Mucosa of rectum (tissue), 2 donors: ENCODE measurements around the gene HTR2B.
A peak's percentile ranks its signal among the peaks of the same experiment; 100 is the strongest.
"Not testable (repeated sequence)": the region's sequence is repeated elsewhere in the genome, so short reads cannot be mapped to it uniquely, and the experiment has no call there.

Source experiments
- H3K27ac ChIP-seq, 2 donors: one replicate each; pipeline ENCODE4 v1.7.0; 2013; ENCODE audit warnings: inconsistent platforms in 2 of 2, low read depth in 2 of 2, low read length in 2 of 2
- H3K27me3 ChIP-seq, 2 donors: one replicate each; pipeline ENCODE4 v1.7.0; 2013; ENCODE audit warnings: low read length in 2 of 2; ENCODE audit not compliant: control insufficient read depth in 2 of 2, insufficient read depth in 2 of 2
- H3K36me3 ChIP-seq, 2 donors: one replicate each; pipeline ENCODE4 v1.7.0; 2013; ENCODE audit warnings: low read length in 2 of 2; ENCODE audit not compliant: control insufficient read depth in 2 of 2, insufficient read depth in 2 of 2
- H3K4me1 ChIP-seq, 2 donors: one replicate each; pipeline ENCODE4 v1.7.0; 2013; ENCODE audit warnings: low read length in 2 of 2, mild to moderate bottlenecking in 1 of 2; ENCODE audit not compliant: control insufficient read depth in 2 of 2, insufficient read depth in 2 of 2
- H3K4me3 ChIP-seq, 2 donors: one replicate each; pipeline ENCODE4 v1.7.0; 2013; ENCODE audit warnings: low read length in 2 of 2
- H3K9ac ChIP-seq, 2 donors: one replicate each; pipeline ENCODE4 v1.7.0; 2013; ENCODE audit warnings: low read length in 2 of 2, low read depth in 1 of 2, mild to moderate bottlenecking in 1 of 2
- H3K9me3 ChIP-seq, 2 donors: one replicate each; pipeline ENCODE4 v1.7.0; 2013; ENCODE audit warnings: low read length in 2 of 2; ENCODE audit not compliant: control insufficient read depth in 2 of 2
- donor health status: healthy.
- donor health status: Normal muscosa, but diverticular disease.

Gene HTR2B

DNA sequence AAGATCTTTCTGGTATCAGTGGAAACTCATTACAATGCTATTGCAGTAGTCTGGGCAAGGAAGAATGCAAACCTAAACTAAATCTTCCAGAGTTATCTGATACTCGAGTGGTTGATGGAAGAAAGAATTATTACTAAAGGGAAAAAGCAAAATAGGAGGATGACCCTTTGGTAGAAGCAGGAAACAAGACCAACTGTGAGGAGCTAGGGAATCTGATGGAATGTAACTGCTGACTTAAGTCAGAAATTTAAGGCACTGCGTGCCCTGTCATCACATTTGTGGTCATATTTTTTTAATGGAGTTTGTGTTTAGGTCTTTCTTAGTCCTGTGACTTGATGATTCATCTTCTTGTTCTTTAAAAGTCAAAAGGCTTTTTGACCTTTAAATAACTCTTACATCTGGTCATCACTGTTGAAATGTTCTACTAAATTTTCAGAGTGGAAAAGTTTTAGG is 37.1 kb upstream of the HTR2B start:
- H3K4me1 ChIP-seq, result peaks cover 0 to 6% of the 10 kb centered on the region in 2 donors
- H3K9ac ChIP-seq, result no peak overlapping the region
- H3K27ac ChIP-seq, result peak overlapping the region; percentile 46 to 61
- H3K27me3 ChIP-seq, result no peaks in the 10 kb centered on the region
- no peaks in the 10 kb centered on the region for H3K9me3 ChIP-seq
- no peak overlapping the region for H3K4me3 ChIP-seq
- peaks cover 28 to 35% of the 10 kb centered on the region in 2 donors for H3K36me3 ChIP-seq

DNA sequence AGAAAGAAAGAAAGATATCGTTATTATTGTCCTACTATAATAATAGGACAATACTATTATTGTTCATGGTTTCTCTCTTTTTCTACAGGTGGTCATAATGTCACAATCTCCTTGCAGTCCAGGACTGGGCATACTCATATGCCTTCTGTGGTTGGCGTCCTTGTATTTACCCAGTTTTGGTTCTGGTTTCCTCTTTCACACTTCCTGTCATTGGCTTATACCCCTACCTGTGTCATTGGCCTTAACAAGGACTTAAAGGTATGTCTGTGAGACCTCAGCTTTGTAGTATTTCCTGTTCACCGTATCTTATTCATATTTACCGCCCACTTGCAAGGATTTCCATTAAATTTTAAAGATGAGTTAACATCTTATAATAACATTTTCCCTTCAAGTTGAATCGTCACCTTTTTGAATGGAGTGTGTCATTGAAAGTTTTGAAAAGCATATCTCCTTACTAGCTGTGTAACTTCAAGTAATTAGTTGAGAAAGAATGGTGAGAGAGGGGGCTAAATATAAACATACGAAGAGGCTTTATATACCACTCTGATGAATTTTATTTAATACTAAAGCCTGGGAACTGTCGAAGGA is 36.5 kb upstream of the HTR2B start:
- H3K9me3 ChIP-seq, result no peaks in the 10 kb centered on the region
- H3K9ac ChIP-seq, result no peak overlapping the region
- H3K27me3 ChIP-seq, result no peaks in the 10 kb centered on the region
- no peak overlapping the region for H3K4me3 ChIP-seq
- peak overlapping the region; percentile 33 to 61 for H3K27ac ChIP-seq
- H3K4me1 ChIP-seq, result peaks cover 0 to 6% of the 10 kb centered on the region in 2 donors
- peaks cover 22 to 30% of the 10 kb centered on the region in 2 donors for H3K36me3 ChIP-seq

- Histone ChIP-seq H3K4me3 (no peak overlapping the region), H3K9me3 (no peaks in the 10 kb centered on the region), H3K9ac (no peak overlapping the region), H3K27me3 (no peaks in the 10 kb centered on the region), H3K4me1 (peaks cover 0 to 6% of the 10 kb centered on the region in 2 donors), H3K36me3 (peaks cover 19 to 23% of the 10 kb centered on the region in 2 donors), H3K27ac (no peak overlapping the region)
Measured at GRCh38 chr2:231160701-231161100, 35.9 kb upstream of the HTR2B start.

GRCh38 chr2:231159306-231159705 is 34.5 kb upstream of the HTR2B start:
- no peaks in the 10 kb centered on the region for H3K9me3 ChIP-seq

DNA sequence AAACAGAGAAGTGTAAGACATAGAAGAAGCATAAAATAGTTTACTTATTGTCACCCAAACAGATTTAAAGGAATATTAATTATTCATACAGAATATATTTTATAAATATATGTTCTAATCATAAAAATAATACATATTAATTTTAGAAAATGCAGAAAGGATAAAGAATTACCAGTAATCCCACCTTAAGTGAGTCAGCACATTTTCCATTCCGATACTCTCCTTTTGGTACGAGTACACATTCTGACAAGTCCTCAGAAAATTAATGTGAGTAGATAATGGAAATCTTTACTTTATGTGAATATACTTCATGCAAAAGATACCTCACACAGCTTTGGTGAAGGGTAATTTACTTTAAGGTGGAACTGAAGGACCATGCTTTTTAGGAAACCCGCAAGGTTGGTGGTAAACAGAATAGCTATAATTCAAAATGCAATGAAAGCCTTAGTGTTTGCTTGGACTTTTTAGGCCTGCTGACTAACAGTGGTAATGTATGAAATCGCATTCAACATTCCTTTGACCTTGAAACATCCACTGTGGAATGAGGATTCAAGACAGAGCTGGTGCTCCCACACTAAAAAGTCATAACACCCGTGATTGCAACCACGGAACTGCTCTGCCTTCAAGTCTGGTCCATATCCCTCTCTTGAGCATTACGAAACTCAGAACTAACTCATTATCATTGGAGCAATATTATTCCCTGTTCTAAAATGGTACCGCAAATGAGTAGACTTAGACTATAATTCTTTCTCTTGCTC is 28.1 kb upstream of the HTR2B start:
- H3K4me1 ChIP-seq, result no peaks in the 10 kb centered on the region
- H3K36me3 ChIP-seq, result peaks cover 20 to 21% of the 10 kb centered on the region in 2 donors
- H3K27ac ChIP-seq, result no peak overlapping the region
- no peaks in the 10 kb centered on the region for H3K9me3 ChIP-seq
- no peaks in the 10 kb centered on the region for H3K27me3 ChIP-seq
- no peak overlapping the region for H3K9ac ChIP-seq
- no peak overlapping the region for H3K4me3 ChIP-seq

More at GRCh38 chr2:231159306-231159705, 34.5 kb upstream of the HTR2B start:
- peaks cover 0 to 6% of the 10 kb centered on the region in 2 donors for H3K4me1 ChIP-seq
- H3K27me3 ChIP-seq, result no peaks in the 10 kb centered on the region
- no peak overlapping the region for H3K9ac ChIP-seq
- peaks cover 11 to 19% of the 10 kb centered on the region in 2 donors for H3K36me3 ChIP-seq
- H3K4me3 ChIP-seq, result no peak overlapping the region
- H3K27ac ChIP-seq, result no peak overlapping the region

- no peaks in the 10 kb centered on the region for H3K9me3 ChIP-seq
- no peaks in the 10 kb centered on the region for H3K27me3 ChIP-seq
- no peak overlapping the region for H3K27ac ChIP-seq
- no peaks in the 10 kb centered on the region for H3K4me1 ChIP-seq
- no peak overlapping the region for H3K4me3 ChIP-seq
- peaks cover 13 to 15% of the 10 kb centered on the region in 2 donors for H3K36me3 ChIP-seq
- H3K9ac ChIP-seq, result no peak overlapping the region
Measured at GRCh38 chr2:231146665-231147064, 21.8 kb upstream of the HTR2B start.

DNA sequence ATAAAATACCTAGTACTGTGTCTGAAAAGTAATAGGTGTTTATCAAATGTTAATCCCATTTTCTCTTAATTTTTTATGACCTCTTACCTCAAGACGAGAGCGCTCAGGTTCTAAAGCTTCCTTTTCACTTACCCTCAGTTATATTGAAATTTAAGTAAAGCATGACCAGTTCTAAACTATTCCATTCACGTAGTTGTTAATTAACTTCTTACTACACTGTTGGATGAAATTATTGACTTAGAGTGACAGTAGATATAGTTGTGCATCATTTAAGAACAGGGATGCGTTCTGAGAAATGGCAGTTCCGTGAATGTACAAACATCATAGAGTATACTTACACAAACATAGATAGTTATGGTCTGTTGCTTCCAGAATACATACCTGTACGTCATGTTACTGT is 20.1 kb upstream of the HTR2B start:
- Histone ChIP-seq H3K27me3 (no peaks in the 10 kb centered on the region), H3K4me1 (no peaks in the 10 kb centered on the region)

DNA sequence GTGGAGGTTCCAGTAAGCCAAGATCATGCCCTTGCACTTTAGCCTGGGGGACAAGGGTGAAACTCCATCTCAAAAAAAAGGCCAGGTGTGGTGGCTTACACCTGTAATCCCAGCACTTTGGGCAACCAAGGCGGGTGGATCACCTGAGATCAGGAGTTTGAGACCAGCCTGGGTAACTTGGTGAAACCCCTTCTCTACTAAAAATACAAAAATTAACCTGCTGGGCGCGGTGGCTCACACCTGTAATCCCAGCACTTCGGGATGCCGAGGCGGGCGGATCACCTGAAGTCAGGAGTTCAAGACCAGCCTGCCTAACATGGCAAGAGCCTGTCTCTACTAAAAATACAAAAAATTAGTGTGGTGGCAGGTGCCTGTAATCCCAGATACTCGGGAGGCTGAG is 16.0 kb upstream of the HTR2B start:
- H3K9me3 ChIP-seq, H3K27me3 ChIP-seq, H3K36me3 ChIP-seq, H3K9ac ChIP-seq, H3K4me3 ChIP-seq, H3K4me1 ChIP-seq, H3K27ac ChIP-seq: not testable (repeated sequence)

More for the DNA sequence above, 20.1 kb upstream of the HTR2B start:
- Histone ChIP-seq H3K4me3 (no peak overlapping the region), H3K9ac (no peak overlapping the region), H3K36me3 (peaks cover 13 to 15% of the 10 kb centered on the region in 2 donors), H3K27ac (no peak overlapping the region), H3K9me3 (no peaks in the 10 kb centered on the region)

GRCh38 chr2:231139796-231140195 is 15.0 kb upstream of the HTR2B start:
- H3K4me3 ChIP-seq, result no peak overlapping the region
- H3K27ac ChIP-seq, result no peak overlapping the region
- peaks cover 0 to 2% of the 10 kb centered on the region in 2 donors for H3K36me3 ChIP-seq
- no peaks in the 10 kb centered on the region for H3K4me1 ChIP-seq
- no peaks in the 10 kb centered on the region for H3K9me3 ChIP-seq
- H3K27me3 ChIP-seq, result no peaks in the 10 kb centered on the region
- H3K9ac ChIP-seq, result no peak overlapping the region

- H3K4me1 ChIP-seq, result no peaks in the 10 kb centered on the region
- no peaks in the 10 kb centered on the region for H3K27me3 ChIP-seq
- no peaks in the 10 kb centered on the region for H3K9me3 ChIP-seq
- no peak overlapping the region for H3K27ac ChIP-seq
- peaks cover 0 to 2% of the 10 kb centered on the region in 2 donors for H3K36me3 ChIP-seq
- H3K4me3 ChIP-seq, result no peak overlapping the region
- H3K9ac ChIP-seq, result no peak overlapping the region
Measured at GRCh38 chr2:231138699-231139098, 13.9 kb upstream of the HTR2B start.
